ENCODE data around the gene PPT2. TPM values are rescaled to one million over a fixed set of nuclear protein-coding genes. Genes with fewer than 3 reads are reported as not detected.

The PPT2 gene
- total and polyA plus RNA-seq, 2 donors (not counting 3 experiments of a cell fraction or from before 2014, with no cell fraction given), result 27.2 to 47.3 TPM

DNA sequence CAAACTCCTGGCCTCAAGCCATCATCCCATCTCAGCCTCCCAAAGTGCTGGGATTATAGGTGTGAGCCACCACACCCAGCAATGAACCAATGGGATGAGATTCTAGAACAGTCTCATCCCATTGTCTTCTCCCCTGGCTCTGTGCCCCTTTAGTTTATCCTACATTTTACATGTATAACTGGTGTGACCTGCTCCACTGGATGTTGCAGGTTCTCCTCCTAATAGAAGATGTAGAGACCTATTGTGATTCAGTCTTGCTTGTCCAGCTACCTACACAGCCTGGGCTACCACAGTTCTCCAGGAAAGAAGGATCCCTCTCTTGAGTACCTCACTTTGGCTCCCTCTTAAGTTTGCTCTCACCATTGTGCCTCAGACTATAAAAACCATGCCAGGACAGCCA is 21.8 kb upstream of the PPT2 start:
- CTCF ChIA-PET, result no interaction called here
- no peak for TF ChIP-seq EZH2 (IDR thresholded peaks at IDR 0.05; ENCODE audit: borderline replicate concordance, low read depth, low read length, severe bottlenecking)
- TF ChIP-seq POLR2AphosphoS5 (IDR thresholded peaks at IDR 0.05; ENCODE audit: insufficient read depth, low read depth, low read length), result no peak
- TF ChIP-seq JUN (IDR thresholded peaks at IDR 0.05; ENCODE audit: borderline replicate concordance, insufficient read depth, insufficient read length, low read depth), result no peak
- no peak for TF ChIP-seq CTCF (IDR thresholded peaks at IDR 0.05; ENCODE audit: extremely low read depth in 1 of 2, insufficient read depth in 1 of 2, low read depth in 1 of 2, low read length in 2 of 2)
- no peaks in the 10 kb centered on the region for H3K9me1 ChIP-seq (replicated peaks; ENCODE audit: control insufficient read depth, extremely low read depth, insufficient read depth, low read length)
- POLR2A ChIA-PET, result no interaction called here
- H3K27me3 ChIP-seq (ENCODE audit: control insufficient read depth in 2 of 2, insufficient read depth in 2 of 2, low read length in 2 of 2), result peaks cover 5 to 10% of the 10 kb centered on the region in 2 experiments
- no TSS peak for BruUV-seq (replicated peaks)
- peaks cover 17% of the 10 kb centered on the region for H3K4me1 ChIP-seq (ENCODE audit: control insufficient read depth, extremely low read depth, insufficient read depth, low read length)
- H3K9me3 ChIP-seq (replicated peaks; ENCODE audit: control insufficient read depth, insufficient read depth, low read length), result no peaks in the 10 kb centered on the region
- H3K4me2 ChIP-seq (ENCODE audit: insufficient read depth, low read length), result no peak overlapping the region
- no peak overlapping the region for H3K4me3 ChIP-seq (replicated peaks in 1 of 3; ENCODE audit: insufficient read depth in 1 of 3, low read depth in 1 of 3, low read length in 3 of 3)
- DNase-seq (ENCODE audit: low read depth, low spot score), result no peak
- H3K9ac ChIP-seq (replicated peaks; ENCODE audit: extremely low read depth, insufficient read depth, low read length), result no peak overlapping the region
- no peak for FAIRE-seq
- H3K79me2 ChIP-seq (ENCODE audit: control insufficient read depth, insufficient read depth, low read length), result peaks cover 7% of the 10 kb centered on the region
- no peak overlapping the region for H2AFZ ChIP-seq (ENCODE audit: low read depth, low read length)
- dilution Hi-C loops (cut with MboI; ENCODE audit: extremely low pct_ligation_motif_present, low sequenced_read_pairs), result no loop called here
- H4K20me1 ChIP-seq (replicated peaks; ENCODE audit: control insufficient read depth, extremely low read depth, insufficient read depth, low read length), result no peaks in the 10 kb centered on the region
- intact Hi-C loops (cut with micrococcal nuclease), result no loop called here
- H3K27ac ChIP-seq (ENCODE audit: insufficient read depth, low read depth, low read length), result no peak overlapping the region
- H3K36me3 ChIP-seq (ENCODE audit: control insufficient read depth in 2 of 2, extremely low read depth in 1 of 2, insufficient read depth in 2 of 2, low read length in 2 of 2), result no peaks in the 10 kb centered on the region

GRCh38 chr6:32133786-32134185 is 20.2 kb upstream of the PPT2 start:
- no TSS peak for BruUV-seq (replicated peaks)
- Histone ChIP-seq H3K9me1 (replicated peaks; ENCODE audit: control insufficient read depth, extremely low read depth, insufficient read depth, low read length) (no peaks in the 10 kb centered on the region), H3K36me3 (ENCODE audit: control insufficient read depth in 2 of 2, extremely low read depth in 1 of 2, insufficient read depth in 2 of 2, low read length in 2 of 2) (no peaks in the 10 kb centered on the region), H3K4me1 (ENCODE audit: control insufficient read depth, extremely low read depth, insufficient read depth, low read length) (peaks cover 9% of the 10 kb centered on the region), H3K4me2 (ENCODE audit: insufficient read depth, low read length) (no peak overlapping the region), H4K20me1 (replicated peaks; ENCODE audit: control insufficient read depth, extremely low read depth, insufficient read depth, low read length) (no peaks in the 10 kb centered on the region), H3K79me2 (ENCODE audit: control insufficient read depth, insufficient read depth, low read length) (peaks cover 5% of the 10 kb centered on the region), H3K27ac (ENCODE audit: insufficient read depth, low read depth, low read length) (no peak overlapping the region), H3K27me3 (ENCODE audit: control insufficient read depth in 2 of 2, insufficient read depth in 2 of 2, low read length in 2 of 2) (peaks cover 8 to 10% of the 10 kb centered on the region in 2 experiments), H3K4me3 (replicated peaks in 1 of 3; ENCODE audit: insufficient read depth in 1 of 3, low read depth in 1 of 3, low read length in 3 of 3) (no peak overlapping the region), H3K9me3 (replicated peaks; ENCODE audit: control insufficient read depth, insufficient read depth, low read length) (no peaks in the 10 kb centered on the region), H3K9ac (replicated peaks; ENCODE audit: extremely low read depth, insufficient read depth, low read length) (no peak overlapping the region), H2AFZ (ENCODE audit: low read depth, low read length) (no peak overlapping the region)
- intact Hi-C loops (cut with micrococcal nuclease) (no loop called here), dilution Hi-C loops (cut with MboI; ENCODE audit: extremely low pct_ligation_motif_present, low sequenced_read_pairs) (no loop called here)
- no peak for DNase-seq (ENCODE audit: low read depth, low spot score)
- TF ChIP-seq FOS (IDR thresholded peaks at IDR 0.05; ENCODE audit: borderline replicate concordance, insufficient read depth, low read length), result no peak
- no peak for TF ChIP-seq EZH2 (IDR thresholded peaks at IDR 0.05; ENCODE audit: borderline replicate concordance, low read depth, low read length, severe bottlenecking)
- no peak for TF ChIP-seq CTCF (IDR thresholded peaks at IDR 0.05; ENCODE audit: extremely low read depth in 1 of 2, insufficient read depth in 1 of 2, low read depth in 1 of 2, low read length in 2 of 2)
- TF ChIP-seq MYC (IDR thresholded peaks at IDR 0.05; ENCODE audit: low read depth, low read length), result no peak
- no peak for TF ChIP-seq POLR2AphosphoS5 (IDR thresholded peaks at IDR 0.05; ENCODE audit: insufficient read depth, low read depth, low read length)
- ChIA-PET CTCF (no interaction called here), POLR2A (no interaction called here)
- no peak for FAIRE-seq

Data from endothelial cell of umbilical vein (primary cell).